8988T (cell line): ENCODE data around the gene TMEM179.
"Not testable (repeated sequence)": the region's sequence is repeated elsewhere in the genome, so short reads cannot be mapped to it uniquely, and the experiment has no call there.

Source experiments
- DNase-seq: peaks from one replicate; pipeline ENCODE4 v3.0.0; 2011

TMEM179 gene

DNA sequence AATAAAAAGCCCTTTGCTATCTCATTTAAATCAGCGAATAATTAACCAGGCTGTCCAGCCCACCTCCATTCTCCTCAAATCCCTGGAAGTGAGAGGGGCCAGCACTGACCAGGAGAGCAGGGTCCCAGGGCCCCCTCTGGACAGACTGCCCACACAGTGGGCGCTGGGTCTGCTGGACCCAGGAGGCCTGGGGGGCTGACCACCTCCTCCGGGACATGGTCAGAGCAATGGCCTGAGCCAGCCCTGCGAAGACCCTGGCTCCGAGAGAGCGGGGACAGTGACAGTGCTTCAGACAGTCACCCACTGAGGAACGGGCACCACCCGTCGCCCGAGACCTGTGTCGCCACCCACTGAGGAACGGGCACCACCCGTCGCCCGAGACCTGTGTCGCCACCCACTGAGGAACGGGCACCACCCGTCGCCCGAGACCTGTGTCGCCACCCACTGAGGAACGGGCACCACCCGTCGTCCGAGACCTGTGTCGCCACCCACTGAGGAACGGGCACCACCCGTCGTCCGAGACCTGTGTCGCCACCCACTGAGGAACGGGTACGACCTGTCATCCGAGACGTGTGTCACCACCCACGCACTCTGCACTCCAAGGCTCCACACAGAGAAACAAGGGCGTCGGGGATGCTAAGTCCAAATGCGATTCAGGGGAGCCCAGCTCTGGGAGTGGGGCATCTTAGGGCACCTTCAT, 32.4 kb upstream of the TMEM179 start:
- not testable (repeated sequence) for DNase-seq

GRCh38 chr14:104636131-104636530, 31.6 kb upstream of the TMEM179 start:
- no peak for DNase-seq

DNA sequence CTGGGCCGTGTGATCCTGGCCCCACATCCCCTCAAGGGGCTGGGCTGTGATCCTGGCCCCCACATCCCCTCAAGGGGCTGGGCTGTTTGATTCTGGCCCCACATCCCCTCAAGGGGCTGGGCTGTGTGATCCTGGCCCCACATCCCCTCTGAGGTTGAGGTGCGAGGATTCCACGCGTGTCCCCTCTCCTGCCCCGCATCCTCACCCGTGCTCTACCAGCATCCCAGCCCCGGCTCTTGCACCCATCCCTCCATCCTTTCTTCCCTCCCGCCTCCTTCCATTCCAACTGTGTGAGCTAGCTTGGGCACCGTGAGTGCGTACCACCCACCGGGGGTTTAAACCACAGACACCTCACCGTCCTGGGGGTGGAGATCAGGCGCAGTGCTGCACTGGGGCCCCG, 31.1 kb upstream of the TMEM179 start:
- no peak for DNase-seq

DNA sequence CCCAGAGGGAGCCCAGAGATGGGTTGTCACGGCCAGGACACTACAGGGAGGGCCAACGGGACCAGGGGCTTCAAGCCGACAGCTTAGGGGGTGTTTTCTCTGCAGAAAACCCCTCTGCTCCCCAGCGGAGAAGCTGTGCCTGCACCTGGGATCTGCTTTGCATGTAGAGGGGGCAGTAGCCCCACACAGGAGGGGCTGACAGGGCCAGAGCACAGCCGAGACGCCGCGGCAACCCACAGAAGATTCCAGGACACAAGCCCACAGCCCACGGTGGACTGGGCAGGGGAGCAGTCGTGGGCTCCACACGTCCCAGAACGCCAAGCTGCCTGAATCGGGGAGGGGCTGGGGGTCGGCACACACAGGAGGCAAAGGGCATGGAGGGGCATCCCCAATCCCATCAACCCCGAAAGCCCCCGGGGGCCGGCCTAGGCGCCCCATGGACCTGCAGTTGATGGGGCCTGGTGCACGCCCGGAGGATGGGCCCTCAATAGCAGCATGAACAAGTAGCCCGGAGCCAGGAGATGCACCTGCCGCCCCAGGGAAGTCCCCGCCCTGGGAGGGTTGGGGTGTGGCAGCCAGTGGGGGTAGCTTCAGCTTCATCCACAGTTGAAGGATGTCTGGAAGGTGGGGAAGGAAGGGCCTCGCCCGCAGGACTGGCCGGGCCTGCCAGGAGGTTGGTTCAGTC, 30.5 kb upstream of the TMEM179 start:
- DNase-seq = no peak

DNA sequence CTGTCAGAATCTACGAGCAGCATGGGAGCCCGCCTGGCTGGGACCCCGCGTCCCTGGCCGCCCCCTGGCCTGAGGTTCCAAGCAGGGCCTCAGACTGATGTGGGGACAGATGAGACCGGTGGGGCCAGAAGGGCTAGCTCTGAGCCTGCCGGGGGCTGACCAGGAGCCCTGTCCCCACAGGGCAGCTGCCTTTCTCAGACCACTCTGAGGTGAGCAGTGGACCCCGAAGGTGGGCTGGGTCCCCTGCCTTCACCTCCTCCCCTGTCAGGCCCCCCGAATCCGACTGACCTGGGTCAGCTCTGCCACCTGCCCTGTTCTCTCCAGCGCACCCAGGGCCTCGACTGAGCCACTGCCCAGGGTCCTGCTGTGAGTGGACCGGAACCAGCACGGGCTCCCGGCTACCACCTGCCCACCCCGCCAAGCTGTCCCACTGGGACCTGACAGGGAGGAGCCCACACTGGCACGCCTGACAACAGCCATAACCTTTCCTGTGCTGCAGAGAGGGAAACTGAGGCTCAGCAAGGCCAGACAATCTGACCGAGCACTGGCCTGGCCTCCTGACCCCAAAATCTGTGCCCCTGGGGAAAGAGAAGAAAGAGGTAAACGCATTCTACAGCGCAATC, 29.7 kb upstream of the TMEM179 start:
- DNase-seq = no peak

DNA sequence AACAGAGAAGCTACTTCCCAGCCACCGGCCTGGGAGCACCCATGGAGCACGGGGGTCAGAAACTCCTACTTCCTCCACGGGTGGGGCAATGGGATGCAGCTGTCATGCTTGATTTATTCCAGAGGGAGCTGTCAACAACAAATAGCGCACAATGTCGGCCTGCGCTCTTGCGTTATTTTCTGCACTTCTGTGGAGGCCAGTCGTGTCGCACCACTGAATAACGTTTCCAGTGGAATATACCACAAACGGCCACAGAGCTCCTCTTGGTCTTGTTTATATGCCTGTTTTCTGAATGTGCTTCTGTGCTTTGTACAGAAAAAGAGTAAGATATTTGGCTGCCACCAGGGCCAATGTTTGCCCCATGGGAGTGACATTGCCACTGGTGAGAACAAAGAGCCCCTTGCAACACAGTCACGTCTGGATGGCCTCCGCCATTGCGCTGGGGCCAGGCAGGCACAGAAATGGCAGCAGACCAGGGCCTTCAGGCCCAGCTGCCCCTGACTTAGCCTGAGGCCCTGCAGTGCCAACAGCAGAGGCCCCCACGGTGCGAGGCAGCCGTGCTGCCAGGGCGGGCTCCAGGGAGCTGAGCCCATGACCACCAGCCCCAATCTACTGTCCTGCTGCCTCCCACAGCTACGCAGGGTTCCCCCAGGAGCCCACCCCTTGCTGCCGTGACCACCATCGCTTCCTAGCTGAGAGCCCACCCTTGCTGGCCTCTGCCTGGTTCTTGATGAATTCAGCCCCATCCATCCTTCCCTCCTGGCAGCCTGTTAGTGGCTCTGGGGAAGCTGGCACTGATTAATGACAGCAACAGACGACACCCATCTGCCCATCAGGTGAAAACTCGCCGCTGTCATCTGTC, 28.9 kb upstream of the TMEM179 start:
- DNase-seq = no peak

- DNase-seq = no peak
Measured at GRCh38 chr14:104632781-104633180, 28.2 kb upstream of the TMEM179 start.

GRCh38 chr14:104624939-104625338, 20.4 kb upstream of the TMEM179 start:
- DNase-seq = no peak

GRCh38 chr14:104614126-104614812, 9.7 kb upstream of the TMEM179 start:
- DNase-seq = no peak

DNA sequence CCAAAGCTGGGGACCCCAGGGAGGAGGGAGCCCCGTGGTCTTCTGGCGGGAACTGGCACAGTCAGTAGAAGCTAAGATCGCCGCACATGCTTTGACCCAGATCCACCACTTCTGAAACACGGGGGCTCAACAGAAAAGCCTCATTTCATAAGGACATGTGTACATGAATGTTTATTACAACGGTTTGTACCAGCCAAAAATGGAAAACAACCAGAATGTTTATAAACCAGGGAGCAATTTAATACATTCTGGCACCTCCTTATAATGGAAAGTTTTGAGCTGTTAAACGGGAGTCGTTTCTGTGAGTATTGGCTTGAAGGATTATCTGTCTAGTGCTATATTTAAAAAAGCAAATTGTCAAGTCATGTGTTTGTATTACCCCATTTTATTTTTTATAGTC, 7.3 kb upstream of the TMEM179 start:
- DNase-seq = no peak

GRCh38 chr14:104610749-104611310, 6.3 kb upstream of the TMEM179 start:
- no peak for DNase-seq

GRCh38 chr14:104609666-104610065, 5.1 kb upstream of the TMEM179 start:
- no peak for DNase-seq

DNA sequence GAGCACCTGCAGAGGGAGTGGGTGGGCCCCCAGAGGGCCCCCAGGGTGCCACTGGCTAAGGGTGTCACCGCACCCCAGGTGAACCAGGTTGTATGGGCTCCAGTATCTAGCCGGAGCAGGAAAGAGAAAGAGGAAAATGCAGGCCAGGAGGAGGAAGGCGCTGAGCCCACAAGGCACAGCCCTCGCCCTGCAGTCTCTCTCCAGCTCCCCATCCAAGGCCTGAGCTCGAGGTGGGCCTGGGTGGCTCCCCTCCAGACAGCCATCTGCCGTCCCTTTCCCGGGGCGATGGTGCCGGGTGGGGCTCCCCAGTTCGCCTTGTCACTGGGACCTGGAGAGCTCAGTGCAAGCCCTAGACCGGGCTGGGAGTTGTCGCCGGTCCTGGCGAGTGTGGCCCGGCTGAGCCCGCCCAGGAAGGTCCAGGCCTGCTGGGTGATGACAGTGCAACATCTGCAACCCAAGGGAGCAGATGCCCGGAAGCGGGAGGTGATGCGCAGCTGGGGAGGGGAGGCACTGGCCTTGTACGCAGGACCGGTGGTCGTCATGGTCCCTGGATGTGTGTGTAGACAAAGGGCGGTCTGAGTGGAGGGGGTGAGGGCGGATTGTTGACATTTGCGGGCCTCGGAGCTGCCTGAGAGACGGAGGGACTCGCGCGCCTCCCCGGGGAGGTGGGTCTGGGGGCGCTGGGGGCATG, 716 bp downstream of the TMEM179 start:
- no peak for DNase-seq

GRCh38 chr14:104602933-104603325, 1.6 kb downstream of the TMEM179 start:
- DNase-seq = no peak

- no peak for DNase-seq
Measured at GRCh38 chr14:104602315-104602932, 2.1 kb downstream of the TMEM179 start.

DNA sequence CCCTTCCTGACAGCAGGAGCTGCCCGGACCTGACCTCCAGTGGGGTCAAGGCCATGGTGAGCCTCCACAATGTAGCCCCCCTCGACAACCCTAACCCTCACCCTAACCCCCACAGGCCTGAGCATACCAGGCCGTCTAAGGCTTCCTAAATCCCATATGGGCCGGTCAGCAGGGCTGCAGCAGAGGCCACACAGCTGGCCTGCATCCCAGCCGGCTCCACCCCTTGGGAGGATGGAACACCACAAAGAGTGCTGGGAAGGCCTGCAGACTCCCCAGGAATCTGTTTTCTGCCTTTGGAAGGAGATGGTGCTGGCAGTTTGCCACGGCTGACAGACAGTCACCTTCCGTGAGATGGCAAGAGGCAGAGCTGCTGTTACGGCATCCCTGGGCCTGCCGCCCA, 2.8 kb downstream of the TMEM179 start:
- DNase-seq = peak; percentile 39

DNA sequence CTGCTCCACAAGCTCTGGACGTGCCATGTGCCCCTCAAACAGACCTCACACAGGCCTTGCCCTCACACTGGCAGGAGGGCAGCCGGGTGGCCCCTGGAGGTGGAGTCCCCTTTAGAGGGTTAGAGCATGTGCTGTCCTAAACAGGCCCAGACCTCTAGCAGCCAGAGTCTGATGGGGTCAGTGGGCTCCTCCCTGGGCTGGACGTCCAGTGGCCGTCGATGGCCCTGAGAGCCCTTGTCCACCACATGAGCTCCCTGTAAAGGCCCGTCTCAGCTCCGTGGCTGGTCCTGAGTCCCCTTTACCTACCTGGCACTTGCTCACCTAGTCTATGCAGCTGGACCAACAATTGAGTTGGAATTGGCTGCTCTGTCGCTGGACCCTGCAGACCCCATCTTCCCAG, 3.8 kb downstream of the TMEM179 start:
- peak; percentile 37 for DNase-seq

GRCh38 chr14:104600141-104600643, 4.4 kb downstream of the TMEM179 start:
- peak; percentile 70 for DNase-seq

GRCh38 chr14:104599446-104599845, 5.1 kb downstream of the TMEM179 start:
- peak; percentile 25 for DNase-seq

DNA sequence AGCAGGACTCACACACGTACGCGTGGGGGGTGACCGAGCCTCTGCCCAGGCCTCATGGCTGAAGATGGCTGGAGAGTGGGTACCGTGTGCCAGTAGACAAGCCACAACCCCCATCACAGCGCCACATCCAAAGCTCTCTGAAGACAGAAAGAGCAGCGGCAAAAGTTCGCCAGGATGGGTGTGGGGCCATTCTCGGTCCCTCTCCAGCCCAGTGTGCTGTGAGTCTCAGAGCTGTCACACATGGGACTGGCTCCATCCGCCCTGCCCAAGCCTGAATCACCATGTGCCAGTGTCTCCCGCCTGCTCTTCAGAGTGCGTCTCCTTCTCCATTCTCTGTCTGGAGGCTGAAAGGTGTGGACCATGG, 5.7 kb downstream of the TMEM179 start:
- DNase-seq = peak; percentile 34
